DMS153 (cell line): Measurements from ENCODE around the gene DENND1A.
"Not testable (repeated sequence)": the region's sequence is repeated elsewhere in the genome, so short reads cannot be mapped to it uniquely, and the experiment has no call there.

Source experiments
- DNase-seq: peaks from one replicate; lab custom pipeline; 2025; lab: John Stamatoyannopoulos, UW

Gene DENND1A

GRCh38 chr9:123337971-123338370 lies 592.0 kb downstream of the DENND1A start:
- no peak for DNase-seq

DNA sequence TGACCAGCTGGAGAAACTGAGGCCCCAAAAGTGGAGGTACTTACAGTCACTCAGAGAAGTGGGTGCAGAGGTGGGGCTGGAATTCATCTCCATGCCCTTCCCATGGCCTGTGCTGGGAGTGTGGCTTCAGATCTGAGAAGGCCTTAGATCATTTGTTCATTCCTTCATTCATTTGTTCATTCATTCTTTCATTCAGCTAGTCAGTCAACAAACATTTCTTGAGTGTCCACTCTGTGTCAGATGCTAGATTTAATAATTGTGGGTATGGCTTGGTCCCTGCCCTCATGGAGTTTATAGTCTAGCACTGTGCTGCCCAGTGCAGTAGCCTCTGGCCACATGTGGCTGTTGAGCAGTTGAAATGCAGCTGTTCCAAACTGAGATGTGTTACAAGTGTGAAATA lies 593.0 kb downstream of the DENND1A start:
- DNase-seq: no peak

- no peak for DNase-seq
These were observed 593.5 kb downstream of the DENND1A start for GRCh38 chr9:123336449-123336848.

DNA sequence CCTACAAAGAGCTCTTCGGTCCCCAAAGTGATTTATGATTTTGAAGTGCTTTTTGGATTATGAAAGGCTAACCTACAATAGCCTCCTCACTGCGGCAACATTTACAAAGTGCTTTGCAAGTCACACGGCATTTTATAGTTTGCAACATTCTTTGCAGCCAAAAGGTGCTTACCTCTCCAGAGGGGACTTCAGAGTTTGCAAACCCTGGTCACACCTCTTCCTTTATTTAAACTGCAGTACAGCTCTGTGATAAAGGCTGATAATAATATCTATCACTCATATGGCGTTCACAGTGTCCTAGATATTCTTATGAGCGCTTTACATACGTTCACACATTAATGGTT lies 594.0 kb downstream of the DENND1A start:
- DNase-seq: no peak

DNA sequence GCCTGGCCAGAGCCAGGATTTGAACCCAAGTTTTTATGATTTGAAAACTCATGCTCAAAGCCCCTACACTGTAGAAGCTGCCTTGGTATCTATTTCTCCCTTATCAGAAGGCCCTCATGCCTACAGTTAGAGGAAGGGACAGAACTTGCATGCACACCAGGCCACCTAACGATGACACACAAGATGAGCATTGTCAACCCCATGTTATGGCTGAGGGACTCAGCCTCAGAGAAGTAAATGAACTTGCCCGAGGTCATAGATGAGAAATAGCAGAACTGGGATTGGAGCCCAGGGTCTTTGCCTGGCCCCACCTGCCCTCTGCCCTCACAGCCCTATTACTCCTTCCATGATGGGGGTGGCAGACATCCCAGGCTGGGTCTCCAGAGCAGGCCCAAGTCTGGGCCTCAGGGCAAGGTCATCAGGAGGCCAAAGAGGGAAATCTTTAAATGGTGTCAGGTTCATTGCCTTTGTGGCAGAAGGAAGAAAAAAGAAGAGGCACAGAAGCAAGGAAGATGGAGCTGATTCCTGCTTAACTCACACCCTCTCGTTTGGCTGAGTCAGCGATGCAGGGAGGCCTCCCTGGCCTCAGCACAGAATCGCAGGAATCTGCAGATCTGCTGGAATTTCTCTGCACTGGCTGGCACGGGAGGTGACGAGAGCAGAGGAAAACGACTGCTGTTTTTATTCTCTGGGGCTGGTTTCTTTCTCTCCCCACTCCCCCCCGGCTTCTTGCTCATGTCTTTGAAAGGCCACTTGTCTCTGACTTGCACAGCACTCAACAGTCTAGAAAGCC lies 594.5 kb downstream of the DENND1A start:
- DNase-seq: no peak

GRCh38 chr9:123334639-123335038 lies 595.3 kb downstream of the DENND1A start:
- DNase-seq: no peak

DNA sequence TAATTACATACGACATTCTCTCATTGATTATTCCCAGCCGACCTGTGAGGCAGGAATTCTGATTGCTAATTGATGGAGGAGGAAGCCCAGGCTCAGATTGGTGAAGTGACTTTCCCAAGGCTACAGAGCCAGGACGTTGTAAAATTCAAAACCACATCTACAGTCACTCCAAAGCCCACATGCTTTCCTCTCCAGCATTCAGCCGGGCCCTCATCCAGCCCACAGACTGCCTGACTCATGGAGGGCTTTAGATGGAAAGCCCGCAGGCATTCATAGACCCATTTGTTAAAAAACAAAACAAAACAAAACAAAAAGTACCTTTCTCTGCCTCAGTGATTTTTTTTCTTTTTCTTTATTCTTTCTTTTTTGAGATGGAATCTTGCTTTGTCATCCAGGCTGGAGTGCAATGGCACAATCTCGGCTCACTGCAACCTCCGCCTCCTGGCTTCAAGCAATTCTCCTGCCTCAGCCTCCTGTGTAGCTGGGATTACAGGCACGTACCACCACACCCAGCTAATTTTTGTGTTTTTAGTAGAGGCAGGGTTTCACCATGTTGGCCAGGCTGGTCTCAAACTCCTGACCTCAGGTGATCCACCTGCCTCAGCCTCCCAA lies 596.8 kb downstream of the DENND1A start:
- not testable (repeated sequence) for DNase-seq

DNA sequence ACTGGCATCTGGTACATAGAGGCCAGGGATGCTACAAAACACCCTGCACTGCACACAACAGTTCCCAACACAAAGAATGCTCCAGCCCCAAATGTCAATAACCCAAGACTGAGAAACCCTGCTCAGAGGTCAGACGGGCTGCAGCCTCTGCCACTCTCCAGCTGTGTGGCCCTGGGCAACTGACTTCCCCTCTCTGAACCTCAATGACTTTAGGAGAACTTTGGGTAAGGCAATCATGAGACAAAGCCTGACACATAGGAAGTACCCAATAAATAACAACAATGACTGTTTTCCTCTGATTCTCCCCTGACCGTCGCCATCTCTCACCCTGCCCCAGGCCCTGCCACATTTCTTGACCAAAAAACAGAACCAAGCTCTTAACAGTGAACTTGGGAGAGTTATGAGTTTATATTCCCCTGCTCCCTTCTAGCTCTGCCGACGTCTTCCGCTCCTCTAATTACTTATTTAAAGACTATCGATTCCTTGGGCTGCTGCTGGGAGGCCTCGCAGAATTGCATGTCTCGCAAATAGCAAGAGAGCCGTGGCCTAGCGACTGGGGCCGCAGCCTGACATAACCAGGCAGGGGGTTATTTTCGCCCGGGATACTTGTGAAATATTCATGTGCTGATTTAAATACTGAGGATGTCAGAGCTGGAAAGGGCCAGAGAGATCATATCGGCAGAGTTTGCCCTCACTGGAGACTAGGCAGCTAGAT lies 598.4 kb downstream of the DENND1A start:
- DNase-seq: no peak
